Uterus (tissue), 2 donors: ENCODE results near the gene CD4.

Source experiments
- POLR2A ChIP-seq, 2 donors: fragments of 450-650 bp; IDR thresholded peaks; one replicate each; pipeline ENCODE4 v1.6.1; 2016; ENCODE audit warnings: antibody characterized with exemption in 2 of 2, mild to moderate bottlenecking in 1 of 2, moderate library complexity in 1 of 2
- TF ChIP-seq, protein P1 (sequence below), 4 experiments: fragments of 200-600 bp in 2 of 4; fragments of 450-650 bp in 2 of 4; sonication (generic) in 2 of 4; IDR thresholded peaks; one replicate each; pipeline ENCODE4 v1.5.1; 2016 to 2019; ENCODE audit warnings: antibody characterized with exemption in 4 of 4, mild to moderate bottlenecking in 2 of 4, moderate library complexity in 1 of 4

DNA sequence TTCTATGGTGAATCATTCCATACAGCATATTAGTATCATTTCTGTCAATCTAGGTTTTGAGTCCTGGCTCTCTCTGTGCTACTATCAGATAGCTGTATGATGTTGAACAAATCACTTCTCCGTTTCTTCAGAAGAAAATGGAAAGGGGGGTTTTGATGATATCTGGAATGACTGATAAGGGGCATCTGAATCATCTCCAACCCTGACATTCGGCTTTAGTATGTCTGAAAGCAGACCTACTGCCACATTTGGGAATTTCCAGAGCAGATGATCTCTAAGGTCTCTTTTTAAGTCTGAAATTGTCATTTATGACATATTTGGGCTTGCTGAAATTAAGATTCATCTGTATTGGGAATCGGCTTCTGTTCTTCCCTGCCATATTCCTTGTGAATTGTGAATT is 46.5 kb upstream of the CD4 start:
- TF ChIP-seq, protein P1, sequence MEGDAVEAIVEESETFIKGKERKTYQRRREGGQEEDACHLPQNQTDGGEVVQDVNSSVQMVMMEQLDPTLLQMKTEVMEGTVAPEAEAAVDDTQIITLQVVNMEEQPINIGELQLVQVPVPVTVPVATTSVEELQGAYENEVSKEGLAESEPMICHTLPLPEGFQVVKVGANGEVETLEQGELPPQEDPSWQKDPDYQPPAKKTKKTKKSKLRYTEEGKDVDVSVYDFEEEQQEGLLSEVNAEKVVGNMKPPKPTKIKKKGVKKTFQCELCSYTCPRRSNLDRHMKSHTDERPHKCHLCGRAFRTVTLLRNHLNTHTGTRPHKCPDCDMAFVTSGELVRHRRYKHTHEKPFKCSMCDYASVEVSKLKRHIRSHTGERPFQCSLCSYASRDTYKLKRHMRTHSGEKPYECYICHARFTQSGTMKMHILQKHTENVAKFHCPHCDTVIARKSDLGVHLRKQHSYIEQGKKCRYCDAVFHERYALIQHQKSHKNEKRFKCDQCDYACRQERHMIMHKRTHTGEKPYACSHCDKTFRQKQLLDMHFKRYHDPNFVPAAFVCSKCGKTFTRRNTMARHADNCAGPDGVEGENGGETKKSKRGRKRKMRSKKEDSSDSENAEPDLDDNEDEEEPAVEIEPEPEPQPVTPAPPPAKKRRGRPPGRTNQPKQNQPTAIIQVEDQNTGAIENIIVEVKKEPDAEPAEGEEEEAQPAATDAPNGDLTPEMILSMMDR (IDR thresholded peaks at IDR 0.05) = no peak
- TF ChIP-seq POLR2A (IDR thresholded peaks at IDR 0.05) = no peak
